Stimulated activated CD4-positive, alpha-beta T cell treated with anti-CD3 and anti-CD28 coated beads, Interleukin-4, amount 100 ng/mL, for 4 hours (primary cell): ENCODE results near the gene ARHGDIA.
"Not testable (repeated sequence)": the region's sequence is repeated elsewhere in the genome, so short reads cannot be mapped to it uniquely, and the experiment has no call there.

Experiments used
- DNase-seq, 2 experiments: peaks; one replicate each; pipeline ENCODE4 v3.0.0-alpha.2; 2020

The ARHGDIA gene

GRCh38 chr17:81842725-81843504, 28.2 kb downstream of the ARHGDIA start:
- DNase-seq, result no peak

DNA sequence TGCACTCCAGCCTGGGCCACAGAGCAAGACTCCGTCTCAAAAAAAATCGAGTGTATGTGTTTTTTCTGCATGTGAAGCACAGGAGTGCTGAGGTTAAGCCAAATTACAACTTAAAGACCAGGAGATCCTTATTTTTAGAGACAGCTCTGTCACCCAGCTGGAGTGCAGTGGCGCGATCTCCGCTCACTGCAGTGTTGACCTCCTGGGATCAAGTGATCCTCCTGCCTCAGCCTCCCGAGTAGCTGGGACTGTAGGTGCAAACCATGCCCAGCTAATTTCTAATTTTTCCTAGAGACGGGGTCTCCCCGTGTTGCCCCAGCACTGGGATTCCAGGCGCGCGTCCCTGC, 28.8 kb downstream of the ARHGDIA start:
- no peak for DNase-seq

DNA sequence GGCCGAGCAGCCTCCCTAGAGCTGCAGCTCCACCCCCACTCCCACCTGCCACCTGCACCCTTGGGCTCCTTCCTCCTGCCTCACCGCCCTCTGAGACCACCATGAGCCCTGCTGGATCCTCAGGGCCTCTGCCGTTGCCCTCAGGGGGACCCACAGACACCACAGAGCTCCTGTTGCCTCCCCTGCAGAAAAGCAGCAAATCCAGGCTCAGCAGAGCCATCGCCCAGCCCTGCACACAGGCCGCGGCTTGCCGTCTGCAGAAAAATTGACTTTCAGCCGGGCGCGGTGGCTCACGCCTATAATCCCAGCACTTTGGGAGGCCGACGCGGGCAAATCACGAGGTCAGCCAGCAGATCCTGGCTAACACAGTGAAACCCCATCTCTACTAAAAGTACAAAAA, 29.3 kb downstream of the ARHGDIA start:
- DNase-seq, result no peak

DNA sequence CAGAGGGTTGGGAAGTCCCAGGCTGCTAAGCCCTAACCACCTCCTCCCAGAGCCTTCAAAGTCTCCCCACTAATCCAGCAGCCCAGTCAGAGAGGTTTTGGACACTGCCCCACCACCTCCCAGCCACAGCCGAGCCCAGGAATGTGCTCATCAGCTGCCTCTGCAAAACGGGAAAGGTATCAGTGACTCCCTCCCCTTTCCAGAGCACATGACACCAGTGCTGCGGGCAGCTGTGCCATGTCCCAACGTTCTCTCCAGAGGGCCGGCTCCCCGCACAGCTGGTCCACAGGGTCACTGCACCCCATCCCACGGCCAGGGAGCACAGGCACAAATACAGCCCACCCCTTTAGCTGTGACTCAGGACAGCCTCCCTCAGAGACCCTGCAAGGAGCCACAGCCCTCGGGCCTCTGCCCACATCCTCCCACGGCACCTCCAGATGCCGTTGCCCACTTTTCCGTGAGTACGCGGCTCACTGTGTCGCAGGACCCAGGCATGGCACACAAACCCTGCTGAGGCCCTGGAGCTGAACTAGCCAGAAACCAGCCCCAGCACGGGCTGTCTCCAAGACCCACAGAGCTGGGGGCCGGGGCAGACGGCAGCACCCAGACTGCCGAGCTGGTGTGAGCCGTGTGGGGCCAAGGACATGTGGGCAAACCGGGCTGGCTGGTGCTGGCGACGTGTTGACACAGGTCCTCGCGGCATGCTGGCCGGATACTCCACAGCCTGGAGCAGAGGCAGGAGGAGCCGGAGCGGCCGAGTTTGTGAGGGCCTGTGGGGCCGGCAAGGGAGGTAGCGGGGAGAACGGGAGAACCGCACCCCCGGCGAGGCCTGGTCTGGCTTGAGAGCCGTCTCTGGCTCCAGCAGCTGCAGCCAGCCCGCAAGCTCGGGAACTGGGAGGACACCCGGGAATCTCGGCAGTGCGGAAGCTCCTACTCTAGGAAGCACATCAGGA, 30.0 kb downstream of the ARHGDIA start:
- no peak for DNase-seq

DNA sequence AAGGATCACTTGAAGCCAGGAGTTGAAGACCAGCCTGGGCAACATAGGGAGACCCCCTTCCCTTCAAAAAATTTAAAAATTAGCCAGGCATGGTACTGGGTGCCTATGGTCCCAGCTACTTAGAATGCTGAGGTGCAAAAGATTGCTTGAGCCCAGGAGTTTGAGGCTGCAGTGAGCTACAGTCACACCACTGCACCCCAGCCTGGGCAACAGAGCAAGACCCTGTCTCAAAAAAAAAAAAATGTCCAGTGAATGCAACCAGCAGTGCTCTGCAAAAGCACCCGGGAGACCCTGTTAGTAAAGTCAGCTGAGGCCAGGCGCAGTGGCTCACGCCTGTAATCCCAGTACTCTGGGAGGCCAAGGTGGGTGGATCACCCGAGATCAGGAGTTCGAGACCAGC, 31.1 kb downstream of the ARHGDIA start:
- DNase-seq, result not testable (repeated sequence)

GRCh38 chr17:81839301-81839700, 31.8 kb downstream of the ARHGDIA start:
- no peak for DNase-seq

GRCh38 chr17:81838753-81839255, 32.3 kb downstream of the ARHGDIA start:
- no peak for DNase-seq

DNA sequence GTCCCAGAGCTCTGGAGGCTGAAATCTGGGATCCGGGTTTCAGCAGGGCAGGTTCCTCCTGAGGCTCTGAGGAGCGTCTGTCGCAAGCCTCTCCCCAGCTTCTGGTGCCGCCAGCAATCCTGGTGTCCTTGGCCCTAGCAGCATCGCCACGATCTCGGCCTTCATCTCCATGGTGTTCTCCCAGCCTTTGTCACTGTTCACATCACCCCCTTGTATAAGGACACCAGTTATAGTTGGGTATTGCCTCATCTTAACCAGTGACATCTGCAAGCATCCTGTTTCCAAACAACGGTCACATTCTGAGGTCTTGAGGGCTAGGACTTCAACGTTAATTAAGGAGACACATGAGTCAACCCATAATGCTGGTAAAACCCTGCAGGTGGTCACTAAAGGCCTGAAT, 33.5 kb downstream of the ARHGDIA start:
- DNase-seq, result no peak

DNA sequence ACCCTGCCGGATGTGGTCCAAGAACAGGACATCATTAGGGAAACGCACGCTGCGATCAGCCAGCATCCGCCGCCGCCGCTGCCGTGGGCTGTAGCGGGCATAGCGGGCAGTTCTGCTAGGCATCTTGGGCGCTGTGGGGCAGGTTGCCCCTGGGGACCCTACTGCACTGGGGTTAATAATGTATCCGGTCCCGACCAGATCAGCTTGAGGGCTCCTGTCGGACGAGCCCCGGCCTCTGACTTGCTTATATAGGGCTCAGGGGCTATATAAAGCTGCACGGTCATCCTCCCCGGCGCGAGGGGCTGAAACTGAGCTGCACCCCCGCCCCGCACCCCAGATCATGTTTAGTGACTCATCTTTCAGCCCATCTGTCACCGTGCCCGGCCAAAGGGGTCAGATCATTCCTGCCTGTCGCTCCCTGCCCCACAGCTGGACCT, 36.3 kb downstream of the ARHGDIA start, which contains the start of gene PPP1R27:
TSS of gene PPP1R27 (minus strand) at position 220 of the 437 bp plus-strand sequence. CDS start at position 123, 97 bp downstream.
- no peak for DNase-seq

- DNase-seq, result no peak
Observed at GRCh38 chr17:81833921-81834830, 37.0 kb downstream of the ARHGDIA start.

- DNase-seq, result peak; percentile 93 to 97
Observed at GRCh38 chr17:81833160-81833920, 37.8 kb downstream of the ARHGDIA start, which contains the start of gene MCRIP1. Gene MCRIP1 (minus strand): TSS chr17:81833291. CDS start chr17:81824506, 8,785 bp downstream.

GRCh38 chr17:81832608-81833159, 38.5 kb downstream of the ARHGDIA start:
- DNase-seq, result peak; percentile 35 to 46

DNA sequence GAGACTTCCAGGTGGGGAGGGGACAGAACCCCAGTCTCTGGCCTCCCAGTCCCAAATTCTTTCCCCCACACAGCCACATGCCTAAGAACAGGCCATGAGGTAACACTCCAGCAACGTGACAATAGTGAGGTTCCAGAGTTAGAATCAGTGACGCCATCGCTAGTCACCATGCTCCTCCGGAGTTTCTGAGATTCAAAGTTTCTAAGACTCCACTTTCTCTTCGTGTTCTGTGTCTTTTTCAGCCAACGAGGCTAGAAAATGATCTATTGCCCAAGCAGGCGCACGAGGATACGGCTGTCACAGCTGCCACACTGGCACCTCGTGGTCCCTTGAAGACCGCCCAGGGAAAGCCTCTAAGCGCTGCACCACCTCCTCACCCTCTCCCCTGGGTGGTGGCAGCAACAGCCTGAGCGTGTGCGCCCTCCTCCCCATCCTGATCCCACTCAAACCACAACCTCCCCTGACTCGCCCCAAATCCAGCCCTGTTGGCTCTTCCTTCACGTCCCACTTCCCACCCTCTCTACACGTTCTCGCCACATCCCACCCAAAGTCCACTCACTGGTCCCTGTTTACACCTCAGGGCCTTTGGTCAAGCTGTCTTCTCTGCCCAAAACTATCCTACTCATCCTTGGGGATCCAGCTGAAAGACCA, 39.1 kb downstream of the ARHGDIA start:
- DNase-seq, result peak; percentile 26 to 49

- DNase-seq, result no peak
Observed at GRCh38 chr17:81831563-81831956, 39.6 kb downstream of the ARHGDIA start.

DNA sequence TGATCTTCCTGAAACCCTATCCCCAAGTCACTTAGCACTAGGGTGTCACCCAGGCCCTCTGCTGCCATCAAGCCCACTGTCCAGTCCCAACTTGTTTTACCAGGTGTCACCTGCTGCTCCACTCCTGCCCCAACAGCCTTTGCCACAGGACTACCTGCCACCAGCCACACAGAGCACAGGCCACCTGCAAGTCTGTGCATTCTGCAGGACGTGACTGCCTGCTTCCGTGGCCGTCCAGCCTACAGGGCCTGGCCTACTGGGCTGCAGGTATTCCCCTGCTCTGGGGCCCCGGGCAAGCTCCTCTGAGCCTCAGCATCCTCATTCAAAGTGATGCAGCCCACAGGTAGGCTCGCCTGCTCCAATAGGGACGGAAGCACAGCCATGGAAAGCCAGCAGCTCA, 41.3 kb downstream of the ARHGDIA start:
- DNase-seq, result no peak

DNA sequence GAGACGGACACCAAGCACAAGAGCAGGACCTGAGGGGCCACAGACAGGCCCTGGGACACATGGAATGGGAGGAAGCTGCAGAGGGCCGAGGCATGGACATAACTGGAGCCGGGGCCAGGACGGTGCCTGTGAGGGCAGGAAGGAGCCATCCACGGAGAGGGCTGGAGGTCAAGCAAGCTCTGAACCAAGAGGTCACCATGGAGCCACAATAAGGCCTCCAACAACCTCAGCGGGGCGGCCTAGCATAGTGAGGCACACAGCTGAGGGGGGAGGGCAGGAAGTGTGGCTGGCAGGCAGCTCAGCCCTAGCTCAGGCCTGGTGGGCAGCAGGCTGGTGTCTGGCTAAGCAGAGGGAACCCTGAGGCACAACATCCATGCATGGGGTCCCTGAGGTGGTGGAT, 42.5 kb downstream of the ARHGDIA start:
- no peak for DNase-seq

DNA sequence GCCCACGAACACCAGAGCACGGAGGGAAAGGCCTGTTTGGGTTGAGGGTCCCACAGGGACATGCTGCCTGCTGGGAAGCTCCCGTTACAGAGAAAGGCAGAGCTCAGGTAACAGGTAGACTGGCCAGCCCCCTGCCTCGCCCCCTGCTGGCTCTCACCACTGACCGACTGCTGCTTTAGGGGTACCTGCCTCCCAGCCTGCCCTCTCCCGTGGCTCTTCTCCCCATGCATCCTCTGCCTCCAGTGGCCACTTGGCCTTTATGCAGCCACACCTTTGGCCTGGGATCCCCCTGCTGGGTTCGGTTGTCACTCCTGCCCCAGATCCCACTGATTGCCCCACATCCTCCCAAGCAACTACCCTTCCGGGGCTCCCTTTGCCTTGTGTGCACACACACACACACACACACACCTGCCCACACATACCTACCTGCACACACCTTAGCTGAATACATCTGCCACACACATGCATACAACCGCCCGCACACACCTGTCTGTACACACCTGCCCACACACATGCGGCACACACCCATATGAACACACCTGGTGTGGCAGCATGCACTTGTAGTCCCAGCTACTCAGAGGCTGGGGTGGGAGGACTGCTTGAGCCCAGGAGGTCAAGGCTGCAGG, 45.2 kb downstream of the ARHGDIA start:
- no peak for DNase-seq

DNA sequence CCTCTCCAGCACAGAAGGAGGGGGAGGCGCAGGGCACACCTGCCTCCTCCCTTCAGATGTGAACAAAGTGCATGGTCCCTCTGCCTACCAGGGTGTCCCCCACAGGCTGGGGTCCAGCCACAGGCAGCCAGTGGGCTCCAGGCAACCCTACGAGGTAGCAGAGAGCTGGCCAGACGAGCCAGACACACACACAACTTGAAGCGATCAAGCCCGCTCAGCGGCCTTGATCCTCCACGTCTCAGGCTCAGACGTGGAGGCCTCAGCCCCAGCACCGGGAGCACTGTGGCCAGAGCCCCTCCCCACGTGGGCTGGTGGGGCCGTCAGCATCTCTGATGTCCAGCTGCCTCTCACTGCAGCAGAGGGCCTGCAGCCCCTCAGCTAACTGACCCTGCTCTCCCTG, 46.5 kb downstream of the ARHGDIA start:
- no peak for DNase-seq

- DNase-seq, result no peak
Observed at GRCh38 chr17:81823820-81824550, 47.2 kb downstream of the ARHGDIA start.
